GM12872 (cell line): ENCODE data around the gene SRRM3.

Experiments
- TF ChIP-seq, protein P1 (sequence below): IDR thresholded peaks from 3 replicates; pipeline ENCODE4 v1.5.1; 2011; ENCODE audit warnings: low read depth, mild to moderate bottlenecking, low read length, moderate library complexity; ENCODE audit not compliant: insufficient read depth

SRRM3 gene

DNA sequence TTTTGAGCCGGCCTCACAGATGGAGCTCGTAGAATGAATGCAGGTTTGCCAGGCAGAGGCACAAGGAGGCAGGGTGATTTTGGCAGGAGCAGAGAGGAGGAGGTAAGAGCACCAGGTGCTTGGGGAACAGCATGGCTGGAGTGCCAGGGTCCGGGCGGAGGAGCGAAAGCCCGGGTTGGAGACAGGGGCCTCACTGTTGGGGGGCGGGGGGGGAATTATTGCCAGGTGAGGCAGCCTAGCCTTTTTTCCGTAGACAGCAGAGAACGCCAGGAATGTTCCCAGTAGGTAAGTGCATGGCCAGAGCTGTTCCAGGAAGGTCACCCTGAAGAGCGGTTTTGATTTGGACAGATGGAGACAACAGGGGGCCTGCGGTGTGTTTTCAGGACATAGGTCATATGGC lies 9.5 kb downstream of the SRRM3 start:
- TF ChIP-seq, protein P1, sequence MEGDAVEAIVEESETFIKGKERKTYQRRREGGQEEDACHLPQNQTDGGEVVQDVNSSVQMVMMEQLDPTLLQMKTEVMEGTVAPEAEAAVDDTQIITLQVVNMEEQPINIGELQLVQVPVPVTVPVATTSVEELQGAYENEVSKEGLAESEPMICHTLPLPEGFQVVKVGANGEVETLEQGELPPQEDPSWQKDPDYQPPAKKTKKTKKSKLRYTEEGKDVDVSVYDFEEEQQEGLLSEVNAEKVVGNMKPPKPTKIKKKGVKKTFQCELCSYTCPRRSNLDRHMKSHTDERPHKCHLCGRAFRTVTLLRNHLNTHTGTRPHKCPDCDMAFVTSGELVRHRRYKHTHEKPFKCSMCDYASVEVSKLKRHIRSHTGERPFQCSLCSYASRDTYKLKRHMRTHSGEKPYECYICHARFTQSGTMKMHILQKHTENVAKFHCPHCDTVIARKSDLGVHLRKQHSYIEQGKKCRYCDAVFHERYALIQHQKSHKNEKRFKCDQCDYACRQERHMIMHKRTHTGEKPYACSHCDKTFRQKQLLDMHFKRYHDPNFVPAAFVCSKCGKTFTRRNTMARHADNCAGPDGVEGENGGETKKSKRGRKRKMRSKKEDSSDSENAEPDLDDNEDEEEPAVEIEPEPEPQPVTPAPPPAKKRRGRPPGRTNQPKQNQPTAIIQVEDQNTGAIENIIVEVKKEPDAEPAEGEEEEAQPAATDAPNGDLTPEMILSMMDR, result no peak

DNA sequence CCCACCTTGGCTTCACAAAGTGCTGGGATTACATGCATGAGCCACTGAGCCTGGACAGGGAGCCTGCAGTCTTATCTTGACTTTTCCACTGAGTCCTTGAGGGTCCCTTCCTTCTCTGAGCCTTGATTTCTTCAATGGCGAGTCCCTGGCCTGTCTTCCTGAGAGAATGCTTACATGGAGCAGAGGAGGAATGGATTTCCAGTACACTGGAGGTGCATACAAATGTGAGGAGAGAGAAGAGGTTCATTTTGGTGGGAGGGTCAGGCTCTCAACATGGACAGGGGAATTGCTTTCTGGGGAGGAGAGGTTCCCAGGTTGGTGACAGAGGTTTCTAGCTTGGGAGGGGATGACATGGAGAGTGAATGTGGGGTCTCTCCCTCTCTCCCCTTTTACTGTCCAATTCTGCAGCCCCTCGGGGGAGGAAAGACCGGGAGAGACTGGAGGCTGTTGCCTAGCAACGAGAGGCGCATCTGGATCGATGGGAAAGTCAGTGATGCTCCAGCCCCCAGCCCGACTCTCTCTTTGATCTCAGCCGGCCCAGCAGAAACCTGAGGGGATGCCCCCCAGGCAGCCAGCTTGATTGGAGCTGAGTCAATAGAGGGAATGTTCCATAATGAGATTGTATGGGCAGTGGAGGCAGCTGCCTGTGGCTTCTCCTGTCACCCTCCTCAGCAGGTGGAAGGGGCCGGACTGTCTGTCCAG lies 14.8 kb downstream of the SRRM3 start:
- TF ChIP-seq, protein P1, result no peak

DNA sequence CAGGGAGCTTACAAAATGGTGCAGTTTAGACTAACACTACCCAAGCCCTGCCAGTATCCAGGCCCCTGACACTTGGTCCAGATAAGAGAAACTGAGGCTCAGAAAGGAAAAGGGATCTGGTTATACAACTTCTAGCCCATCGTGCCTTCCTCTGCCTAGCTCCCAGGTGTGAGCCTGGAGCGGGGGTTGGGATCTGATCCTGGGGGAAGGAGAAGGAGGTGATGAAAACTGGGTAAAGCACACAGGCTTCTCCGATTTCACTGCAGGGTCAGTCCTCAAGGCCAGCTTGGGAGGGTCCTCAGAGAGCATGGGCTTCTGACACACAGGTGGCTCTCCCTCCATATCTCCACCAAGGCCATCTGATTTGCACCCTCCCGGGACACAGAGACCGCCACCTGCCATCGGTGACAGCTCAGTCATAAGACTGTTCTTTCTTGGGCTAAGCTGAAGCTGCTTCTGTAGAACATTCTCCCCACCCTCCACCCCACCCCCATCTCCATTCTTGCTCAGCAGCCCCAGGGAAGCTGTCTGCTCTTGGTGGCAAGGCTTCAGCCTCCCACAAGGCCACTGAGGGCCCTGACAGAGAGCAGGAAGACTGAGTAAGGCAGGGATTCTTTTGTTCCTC lies 16.4 kb downstream of the SRRM3 start:
- TF ChIP-seq, protein P1, result no peak

DNA sequence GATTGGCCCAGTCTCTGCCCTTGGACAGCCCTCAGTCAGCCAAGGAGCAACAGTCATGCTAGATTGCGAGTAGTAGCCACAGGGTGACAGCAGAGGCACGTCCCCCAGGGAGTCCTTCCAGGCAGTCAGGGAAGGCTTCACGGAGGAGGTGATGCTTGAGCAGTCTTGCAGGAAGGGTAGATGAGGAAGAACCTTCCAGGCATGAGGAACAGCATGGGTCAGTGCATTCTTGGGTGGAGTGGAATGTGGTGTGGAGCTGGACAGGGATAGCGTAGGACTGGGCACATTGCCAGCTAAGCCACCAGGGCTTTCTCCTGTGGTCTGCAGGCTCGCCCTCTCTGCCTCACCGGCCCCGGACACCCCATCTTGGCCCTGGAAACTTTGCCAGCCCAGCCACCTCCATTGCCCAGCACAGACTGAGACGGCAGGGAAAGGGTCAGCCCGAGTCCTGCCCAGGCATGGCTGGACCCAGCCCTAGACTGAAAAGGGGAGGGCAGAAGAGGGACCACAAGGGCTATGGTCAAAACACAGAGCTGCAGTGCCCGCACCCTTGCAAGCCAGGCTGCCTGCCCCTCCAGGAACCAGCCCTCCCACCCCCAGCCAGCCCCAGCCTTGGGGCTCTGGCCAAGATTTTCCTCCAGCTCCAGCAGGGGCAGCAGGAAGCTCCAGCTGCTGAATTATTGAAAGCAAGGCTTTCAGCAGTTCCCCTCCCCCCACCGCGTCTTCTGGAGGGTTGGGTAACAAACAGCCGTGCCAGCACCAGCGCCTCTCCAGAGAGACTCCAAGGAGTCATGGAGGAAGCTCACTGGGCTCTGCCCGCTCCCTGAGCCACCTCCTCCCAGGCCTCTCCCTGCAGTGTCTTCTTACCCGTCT lies 18.7 kb downstream of the SRRM3 start:
- TF ChIP-seq, protein P1, result 0 out of 3 replicates have a peak, but pooled peaks have one; percentile 2

DNA sequence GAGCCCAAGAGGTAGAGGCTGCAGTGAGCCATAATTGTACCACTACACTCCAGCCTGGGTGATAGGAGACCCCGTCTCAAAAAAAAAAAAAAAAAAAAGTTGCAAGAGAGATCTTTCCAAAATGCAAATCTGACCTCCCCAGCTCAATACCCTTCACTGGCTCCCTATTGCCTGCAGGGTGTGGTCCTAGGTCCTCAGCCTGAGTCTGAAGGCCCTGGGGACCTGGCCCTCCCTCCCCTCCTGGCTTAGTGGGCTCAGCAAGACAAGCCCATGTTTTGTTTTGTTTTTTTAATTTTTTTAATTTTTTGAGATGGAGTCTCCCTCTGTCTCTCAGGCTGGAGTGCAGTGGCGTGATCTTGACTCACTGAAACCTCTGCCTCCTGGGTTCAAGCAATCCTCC lies 20.6 kb downstream of the SRRM3 start:
- TF ChIP-seq, protein P1, result no peak

DNA sequence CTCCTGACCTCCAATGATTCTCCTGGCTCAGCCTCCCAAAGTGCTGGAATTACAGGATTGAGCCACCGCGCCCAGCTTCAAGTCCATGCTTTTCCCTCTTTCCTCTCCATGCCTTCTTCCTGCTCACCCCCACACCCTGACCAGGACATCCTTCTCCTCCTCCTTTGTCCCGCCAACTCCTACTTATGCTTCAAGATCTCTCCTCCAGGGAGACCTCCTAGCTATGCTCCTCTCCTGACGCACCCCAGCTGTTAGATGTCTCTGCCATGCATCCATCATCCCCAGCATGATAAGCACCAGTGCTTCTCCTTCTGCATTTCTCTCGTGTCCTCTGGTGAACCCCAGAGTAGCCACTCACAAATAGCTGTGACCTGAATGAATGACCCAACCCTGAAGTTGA lies 21.1 kb downstream of the SRRM3 start:
- TF ChIP-seq, protein P1, result no peak

DNA sequence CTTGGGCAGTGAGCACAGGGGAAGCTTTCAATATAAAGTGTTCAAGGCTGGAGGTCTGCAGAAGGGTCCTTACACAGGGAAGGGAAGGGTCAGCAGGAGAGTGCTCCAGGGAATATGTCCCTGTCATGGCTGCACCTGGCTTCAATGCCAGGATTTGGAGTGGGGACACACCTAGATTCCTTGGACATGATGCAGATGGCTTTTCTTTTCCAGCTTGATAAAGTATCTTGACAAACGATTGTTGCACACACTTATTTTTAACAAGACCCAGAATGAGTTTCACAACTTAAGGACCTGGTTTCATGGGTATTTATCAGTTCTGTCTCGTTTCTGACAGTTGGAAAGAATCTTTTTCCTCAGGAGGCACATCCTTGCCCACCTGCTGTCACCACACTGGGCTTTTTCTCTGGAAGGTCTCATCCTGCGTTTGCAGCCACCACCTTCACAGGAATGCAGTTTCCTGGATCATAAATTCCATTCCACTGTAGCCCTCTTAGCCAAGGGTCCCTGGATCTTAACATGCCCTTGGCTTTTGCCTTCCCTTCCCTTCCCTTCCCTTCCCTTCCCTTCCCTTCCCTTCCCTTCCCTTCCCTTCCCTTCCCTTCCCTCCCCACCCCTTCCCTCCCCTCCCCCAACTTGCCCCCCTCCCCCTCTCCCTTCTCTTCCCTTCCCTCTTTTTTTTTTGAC lies 21.7 kb downstream of the SRRM3 start:
- TF ChIP-seq, protein P1, result no peak
